ENCODE data around the gene BYSL. TPM values are rescaled to one million over a fixed set of nuclear protein-coding genes. Genes with fewer than 3 reads are reported as not detected.

The BYSL gene
- total RNA-seq, 2 experiments from 2014 or later = 56.4 to 59.5 TPM

DNA sequence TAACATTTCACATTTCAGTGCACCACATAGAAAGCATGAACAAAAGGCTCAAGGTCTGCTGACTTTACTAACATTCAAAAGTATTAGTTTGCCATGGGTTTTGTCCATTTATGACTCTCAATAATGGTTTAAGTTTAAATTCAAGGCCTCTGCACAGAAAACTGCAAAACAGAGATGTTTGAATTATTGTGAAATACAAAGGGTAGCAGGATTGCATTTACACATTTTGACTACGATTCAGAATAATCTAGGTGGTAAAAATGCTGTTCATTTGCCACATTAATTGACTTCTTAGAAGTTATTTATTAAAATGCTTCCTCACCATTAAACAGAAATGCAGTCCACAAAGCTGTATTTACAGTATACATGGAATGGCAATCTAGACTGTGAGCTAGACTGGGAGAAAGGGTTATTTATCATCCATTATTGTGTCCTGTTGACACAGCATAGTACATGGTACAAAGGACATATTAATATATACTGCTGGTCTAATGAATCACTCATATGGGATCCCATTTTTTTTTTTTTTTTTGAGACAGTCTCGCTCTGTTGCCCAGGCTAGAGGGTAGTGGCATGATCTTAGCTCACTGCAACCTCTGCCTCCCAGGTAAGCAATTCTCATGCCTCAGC is 44.1 kb upstream of the BYSL start:
- intact Hi-C loops (cut with micrococcal nuclease) = no loop called here
- no peak overlapping the region for H3K27ac Mint-ChIP-seq
- TF ChIP-seq, protein P1, sequence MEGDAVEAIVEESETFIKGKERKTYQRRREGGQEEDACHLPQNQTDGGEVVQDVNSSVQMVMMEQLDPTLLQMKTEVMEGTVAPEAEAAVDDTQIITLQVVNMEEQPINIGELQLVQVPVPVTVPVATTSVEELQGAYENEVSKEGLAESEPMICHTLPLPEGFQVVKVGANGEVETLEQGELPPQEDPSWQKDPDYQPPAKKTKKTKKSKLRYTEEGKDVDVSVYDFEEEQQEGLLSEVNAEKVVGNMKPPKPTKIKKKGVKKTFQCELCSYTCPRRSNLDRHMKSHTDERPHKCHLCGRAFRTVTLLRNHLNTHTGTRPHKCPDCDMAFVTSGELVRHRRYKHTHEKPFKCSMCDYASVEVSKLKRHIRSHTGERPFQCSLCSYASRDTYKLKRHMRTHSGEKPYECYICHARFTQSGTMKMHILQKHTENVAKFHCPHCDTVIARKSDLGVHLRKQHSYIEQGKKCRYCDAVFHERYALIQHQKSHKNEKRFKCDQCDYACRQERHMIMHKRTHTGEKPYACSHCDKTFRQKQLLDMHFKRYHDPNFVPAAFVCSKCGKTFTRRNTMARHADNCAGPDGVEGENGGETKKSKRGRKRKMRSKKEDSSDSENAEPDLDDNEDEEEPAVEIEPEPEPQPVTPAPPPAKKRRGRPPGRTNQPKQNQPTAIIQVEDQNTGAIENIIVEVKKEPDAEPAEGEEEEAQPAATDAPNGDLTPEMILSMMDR (IDR thresholded peaks at IDR 0.05) = no peak

DNA sequence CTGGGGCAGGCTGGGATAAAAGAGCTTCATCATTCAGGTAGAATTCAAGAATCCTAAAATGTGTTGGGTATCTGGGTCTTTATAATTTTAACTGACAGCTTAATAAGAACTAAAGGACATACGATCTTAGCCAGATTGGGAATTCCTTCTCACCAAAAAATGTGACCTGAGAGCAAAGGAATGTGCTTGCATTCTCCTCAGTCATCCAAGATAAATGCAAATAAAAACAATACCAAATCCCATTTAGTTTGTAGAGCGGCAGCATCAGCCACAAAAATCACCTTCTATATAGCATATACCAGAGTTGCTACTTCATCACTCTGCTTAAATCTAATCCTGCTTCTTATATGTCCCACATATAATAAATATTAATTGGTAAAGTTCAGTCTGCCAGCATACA is 43.1 kb upstream of the BYSL start:
- POLR2A ChIA-PET = no interaction called here
- TF ChIP-seq, protein P1 (IDR thresholded peaks at IDR 0.05) = no peak
- Mint-ChIP-seq H3K27ac (no peak overlapping the region), H3K36me3 (ENCODE audit: low read depth) (no peaks in the 10 kb centered on the region), H3K9me3 (no peaks in the 10 kb centered on the region), H3K27me3 (no peaks in the 10 kb centered on the region), H3K4me3 (no peak overlapping the region), H3K4me1 (ENCODE audit: low read depth) (no peaks in the 10 kb centered on the region)
- DNase-seq (no peak), ATAC-seq (no peak)
- CTCF ChIA-PET = interaction anchor here (1.1 to 1.4 kb wide), 2 partner anchors 31 to 225 kb away, joined by 3 to 4 read pairs; no protein-coding TSS in a partner anchor
- intact Hi-C loops (cut with micrococcal nuclease) = no loop called here

More for the DNA sequence above, 44.1 kb upstream of the BYSL start:
- no peaks in the 10 kb centered on the region for H3K4me1 Mint-ChIP-seq (ENCODE audit: low read depth)
- ATAC-seq (no peak), DNase-seq (no peak)
- H3K9me3 Mint-ChIP-seq = no peaks in the 10 kb centered on the region
- no peaks in the 10 kb centered on the region for H3K36me3 Mint-ChIP-seq (ENCODE audit: low read depth)
- no peak overlapping the region for H3K4me3 Mint-ChIP-seq
- no peaks in the 10 kb centered on the region for H3K27me3 Mint-ChIP-seq
- POLR2A ChIA-PET = no interaction called here
- CTCF ChIA-PET = interaction anchor here (1.4 kb wide), 1 partner anchor 30 kb away, joined by 3 read pairs; no protein-coding TSS in a partner anchor

DNA sequence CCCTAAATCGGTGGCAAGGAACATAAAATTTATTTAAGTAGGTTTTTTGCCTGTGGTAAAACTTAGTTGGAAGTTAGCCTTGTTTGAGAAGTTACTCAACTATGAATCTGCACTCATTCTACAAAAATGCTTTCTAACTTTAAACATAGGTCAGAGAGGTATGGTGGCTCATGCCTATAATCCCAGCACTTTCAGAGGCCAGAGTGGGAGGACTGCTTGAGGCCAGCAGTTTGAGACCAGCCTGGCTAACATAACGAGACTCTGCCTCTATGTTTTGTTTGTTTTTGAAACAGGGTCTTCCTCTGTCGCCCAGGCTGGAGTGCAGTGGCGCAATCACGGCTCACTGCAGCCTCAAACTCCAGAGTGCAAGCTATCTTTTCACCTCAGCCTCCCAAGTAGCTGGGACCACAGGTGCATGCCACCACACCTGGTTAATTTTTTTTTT is 42.3 kb upstream of the BYSL start:
- ChIA-PET POLR2A (interaction anchor here (0.6 to 1.3 kb wide), 2 partner anchors 13 to 22 kb away, joined by 3 read pairs; no protein-coding TSS in a partner anchor), CTCF (interaction anchor here (0.8 to 1.4 kb wide), 2 partner anchors 32 to 166 kb away, joined by 3 to 4 read pairs; no protein-coding TSS in a partner anchor)

DNA sequence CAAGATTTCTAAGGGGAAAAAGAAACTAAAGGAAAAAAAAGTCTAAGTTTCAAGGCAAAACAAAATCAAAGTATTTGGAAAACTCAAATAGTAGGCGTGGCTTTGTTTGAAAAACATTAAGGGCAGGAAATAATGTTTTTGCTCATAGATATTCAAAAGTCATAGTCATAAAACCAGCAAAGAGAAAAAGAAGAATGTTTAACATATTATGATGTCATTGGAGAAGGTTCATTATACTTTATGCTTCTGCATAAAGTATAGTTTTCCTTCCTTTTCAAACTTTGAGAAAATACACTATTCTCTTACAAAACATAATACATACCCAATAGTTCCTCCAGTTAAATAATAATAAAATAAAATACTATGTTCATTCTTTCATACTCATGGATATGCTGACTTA is 39.8 kb upstream of the BYSL start:
- ChIA-PET CTCF (interaction anchor here (1.1 kb wide), 1 partner anchor 10 kb away, joined by 3 read pairs; no protein-coding TSS in a partner anchor), POLR2A (interaction anchor here (0.9 to 1.3 kb wide), 2 partner anchors 33 to 253 kb away, joined by 3 read pairs; no protein-coding TSS in a partner anchor)
- no peak for DNase-seq
- no peaks in the 10 kb centered on the region for H3K27me3 Mint-ChIP-seq
- no peaks in the 10 kb centered on the region for H3K9me3 Mint-ChIP-seq
- no peaks in the 10 kb centered on the region for H3K4me1 Mint-ChIP-seq (ENCODE audit: low read depth)
- intact Hi-C loops (cut with micrococcal nuclease) = no loop called here
- TF ChIP-seq, protein P1 (IDR thresholded peaks at IDR 0.05) = no peak
- no peaks in the 10 kb centered on the region for H3K36me3 Mint-ChIP-seq (ENCODE audit: low read depth)
- no peak overlapping the region for H3K4me3 Mint-ChIP-seq
- H3K27ac Mint-ChIP-seq = no peak overlapping the region
- no peak for ATAC-seq

More for the DNA sequence above, 42.3 kb upstream of the BYSL start:
- Mint-ChIP-seq H3K36me3 (ENCODE audit: low read depth) (no peaks in the 10 kb centered on the region), H3K4me3 (no peak overlapping the region), H3K27me3 (no peaks in the 10 kb centered on the region), H3K27ac (no peak overlapping the region), H3K9me3 (no peaks in the 10 kb centered on the region), H3K4me1 (ENCODE audit: low read depth) (no peaks in the 10 kb centered on the region)
- TF ChIP-seq, protein P1 (IDR thresholded peaks at IDR 0.05) = no peak
- ATAC-seq (no peak), DNase-seq (no peak)
- intact Hi-C loops (cut with micrococcal nuclease) = no loop called here

DNA sequence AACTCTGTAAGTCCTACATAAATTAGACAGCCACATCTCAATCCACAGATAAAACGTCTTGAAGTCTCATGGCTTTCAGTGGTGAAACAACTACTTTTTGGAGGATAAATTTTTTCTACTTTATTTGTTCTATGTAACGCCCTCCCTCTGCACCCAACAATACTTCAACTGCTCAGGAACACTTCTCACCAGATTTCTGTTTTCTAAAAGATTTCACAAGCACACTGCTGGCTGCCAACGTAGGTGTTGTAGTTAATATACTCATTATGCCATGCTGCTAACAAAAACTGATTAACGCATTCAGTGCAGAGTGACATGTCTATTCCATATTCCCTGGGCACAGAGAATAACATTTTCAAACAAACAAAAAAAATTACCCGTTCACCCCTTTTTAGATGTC is 36.3 kb upstream of the BYSL start:
- Mint-ChIP-seq H3K27me3 (no peaks in the 10 kb centered on the region), H3K36me3 (ENCODE audit: low read depth) (no peaks in the 10 kb centered on the region), H3K4me3 (no peak overlapping the region), H3K9me3 (no peaks in the 10 kb centered on the region), H3K27ac (no peak overlapping the region), H3K4me1 (ENCODE audit: low read depth) (no peaks in the 10 kb centered on the region)
- intact Hi-C loops (cut with micrococcal nuclease) = no loop called here
- POLR2A ChIA-PET = no interaction called here
- DNase-seq (no peak), ATAC-seq (no peak)
- CTCF ChIA-PET = interaction anchor here (1.0 to 1.2 kb wide), 2 partner anchors 23 to 159 kb away, joined by 3 read pairs; no protein-coding TSS in a partner anchor
- TF ChIP-seq, protein P1 (IDR thresholded peaks at IDR 0.05) = no peak

Measured in activated CD8-positive, alpha-beta T cell treated with anti-CD3 and anti-CD28 coated beads for 36 hours (primary cell).